Stimulated activated CD4-positive, alpha-beta T cell treated with anti-CD3 and anti-CD28 coated beads, TNF-alpha, amount 100 ng/mL, for 4 hours (primary cell): ENCODE measurements around the gene NDUFS5.
"Not testable (repeated sequence)": the region's sequence is repeated elsewhere in the genome, so short reads cannot be mapped to it uniquely, and the experiment has no call there.

Experiments used
- DNase-seq, 3 experiments: peaks; one replicate each; pipeline ENCODE4 v3.0.0-alpha.2; 2020; ENCODE audit warnings: low read depth in 3 of 3

Gene NDUFS5

GRCh38 chr1:39026051-39026865, at the start of gene NDUFS5:
TSS of gene NDUFS5 (plus strand) at chr1:39026350. CDS start at chr1:39028725, 2,375 bp downstream.
- peak; percentile 56 to 69 (median 65) for DNase-seq

GRCh38 chr1:38977399-38978244, 48.5 kb upstream of the NDUFS5 start:
- DNase-seq: peak in 1 of 3 experiments; percentile 20

DNA sequence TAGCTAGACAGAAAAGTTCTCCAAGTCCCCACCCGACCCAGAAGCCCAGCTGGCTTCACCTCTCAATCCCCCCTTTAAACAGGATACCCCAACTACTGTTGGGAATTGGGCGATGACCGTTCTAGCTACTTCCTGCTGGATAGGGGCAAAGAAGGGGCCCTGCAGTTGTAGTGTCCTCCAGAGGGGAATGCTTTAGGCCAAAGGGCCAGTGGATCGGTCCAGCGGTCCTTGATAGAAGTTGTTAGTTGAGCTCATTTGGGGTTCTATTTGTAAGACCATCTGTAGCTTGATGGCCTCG, 48.0 kb upstream of the NDUFS5 start:
- not testable (repeated sequence) for DNase-seq

DNA sequence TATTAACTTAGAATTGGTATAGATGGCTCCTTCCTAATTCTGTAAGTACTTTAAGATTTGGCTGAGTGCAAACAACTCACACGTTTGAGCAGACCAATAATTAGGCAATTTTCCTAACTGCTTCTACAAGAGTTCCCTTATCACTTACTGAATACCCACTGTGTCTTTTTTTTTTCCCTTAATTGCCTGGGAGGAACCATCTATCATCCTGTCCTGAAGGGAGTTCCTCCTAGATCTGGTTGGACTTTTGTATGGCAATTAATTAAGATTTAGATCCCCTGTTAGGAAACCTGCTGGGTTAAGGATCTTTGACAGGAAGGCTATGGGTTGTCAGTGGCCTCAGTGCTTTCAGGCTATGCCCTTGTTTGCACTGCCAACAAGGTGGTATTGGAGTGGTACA, 46.8 kb upstream of the NDUFS5 start:
- not testable (repeated sequence) for DNase-seq

- DNase-seq: no peak
These were observed 36.2 kb upstream of the NDUFS5 start for GRCh38 chr1:38989979-38990378.

- no peak for DNase-seq
These were observed 35.8 kb upstream of the NDUFS5 start for GRCh38 chr1:38990386-38990737.

- peak; percentile 91 to 96 (median 92) for DNase-seq
These were observed 35.2 kb upstream of the NDUFS5 start, which contains the start of gene AKIRIN1 for GRCh38 chr1:38990738-38991637. TSS of gene AKIRIN1 (plus strand) at chr1:38991276. CDS start at chr1:38991381, 105 bp downstream.

- DNase-seq: peak in 1 of 3 experiments; percentile 7
These were observed 34.3 kb upstream of the NDUFS5 start for GRCh38 chr1:38991638-38992411.

GRCh38 chr1:38992412-38993111, 33.6 kb upstream of the NDUFS5 start:
- no peak for DNase-seq

GRCh38 chr1:38994196-38994595, 32.0 kb upstream of the NDUFS5 start:
- no peak for DNase-seq

- no peak for DNase-seq
These were observed 28.9 kb upstream of the NDUFS5 start for GRCh38 chr1:38997034-38997900.

DNA sequence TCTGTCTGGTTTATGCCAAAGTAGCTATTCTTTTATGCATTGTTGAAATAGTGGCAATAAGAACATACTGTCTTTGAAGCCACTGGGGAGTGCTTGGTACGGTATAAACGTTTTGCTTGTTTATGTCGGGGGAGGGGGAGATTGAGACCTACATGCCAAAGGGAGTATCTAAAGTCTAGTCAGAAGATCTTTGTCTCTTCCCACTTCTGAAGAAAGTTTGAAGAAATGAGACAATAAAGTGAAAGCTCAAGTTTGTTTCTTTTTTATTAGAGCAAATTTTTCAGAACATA, 28.3 kb upstream of the NDUFS5 start:
- no peak for DNase-seq

DNA sequence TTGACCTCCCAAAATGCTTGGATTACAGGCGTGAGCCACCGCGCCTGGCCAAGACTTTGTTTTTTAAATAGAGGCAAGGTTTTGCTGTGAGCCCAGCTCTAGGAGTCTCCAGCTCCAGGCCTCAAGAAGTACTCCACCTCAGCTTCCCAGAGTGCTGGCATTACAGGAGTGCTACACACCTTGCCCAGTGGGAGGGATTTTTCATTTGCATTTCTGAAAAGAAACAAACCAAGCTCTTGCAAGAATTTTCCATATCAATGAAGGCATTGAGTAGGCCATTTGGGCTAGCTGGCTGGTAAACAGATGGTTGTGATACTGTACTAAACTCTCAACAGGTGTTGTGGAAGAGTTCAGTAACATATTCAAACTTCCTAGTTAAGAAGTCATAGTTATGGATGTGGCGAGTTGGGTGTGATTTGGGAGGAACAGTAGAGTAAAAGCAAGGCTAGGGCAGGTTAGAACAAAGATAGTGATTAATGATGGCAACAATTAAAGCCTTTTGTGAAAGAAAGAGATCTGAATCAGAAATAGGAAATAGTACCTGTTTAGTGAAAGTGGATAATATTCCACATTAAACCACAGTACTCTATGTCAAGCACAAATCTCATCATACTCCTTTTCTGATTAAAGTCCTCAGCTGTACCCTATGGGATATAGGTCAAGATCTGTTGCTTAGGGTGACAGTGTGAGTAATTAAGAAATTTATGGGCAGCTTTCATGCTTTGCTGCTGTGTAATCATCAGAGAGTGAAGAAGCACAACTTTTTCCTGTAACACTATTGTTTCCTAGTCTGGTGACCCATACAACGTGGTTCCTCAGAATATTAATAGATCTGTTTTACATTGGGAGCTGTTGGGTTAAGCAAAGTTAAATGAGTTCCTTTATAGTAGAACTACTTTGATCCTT, 24.4 kb upstream of the NDUFS5 start:
- no peak for DNase-seq

GRCh38 chr1:39003281-39003680, 22.9 kb upstream of the NDUFS5 start:
- DNase-seq: no peak

- DNase-seq: no peak
These were observed 22.4 kb upstream of the NDUFS5 start for GRCh38 chr1:39003794-39004193.

- no peak for DNase-seq
These were observed 19.9 kb upstream of the NDUFS5 start for GRCh38 chr1:39006287-39006686.

GRCh38 chr1:39006726-39007645, 19.2 kb upstream of the NDUFS5 start:
- no peak for DNase-seq

DNA sequence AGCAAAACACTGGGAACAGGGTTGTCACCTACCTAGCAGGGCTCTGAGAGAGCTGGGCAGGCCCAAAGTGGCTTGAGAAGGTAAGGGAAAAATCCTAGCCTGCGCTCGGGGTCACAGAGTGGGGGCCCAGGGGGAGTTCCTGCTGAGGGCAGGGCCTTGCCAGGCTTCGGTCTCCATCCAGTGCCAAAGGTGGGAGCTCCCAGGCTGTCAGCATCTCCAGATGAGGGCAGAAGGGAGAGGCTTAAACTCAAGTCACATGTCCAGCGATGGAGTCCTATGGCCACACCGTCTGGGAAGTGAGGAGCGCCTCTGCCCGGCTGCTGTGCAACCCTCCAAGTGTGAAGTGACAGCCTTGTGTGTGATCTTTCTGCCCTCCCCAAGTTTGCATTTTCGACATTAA, 11.2 kb upstream of the NDUFS5 start:
- DNase-seq: not testable (repeated sequence)
